Endothelial cell (in vitro differentiated cells): ENCODE measurements around the gene RASGEF1C. TPM values are rescaled to one million over a fixed set of nuclear protein-coding genes. Genes with fewer than 3 reads are reported as not detected.
A peak's percentile ranks its signal among the peaks of the same experiment; 100 is the strongest.

Experiments
- DNase-seq: peaks from one replicate; pipeline ENCODE4 v3.0.0; 2021; ENCODE audit warnings: low spot score
- H3K27ac Mint-ChIP-seq: one replicate; pipeline ENCODE4 v1.8.0; 2021; ENCODE audit warnings: mixed read lengths, inconsistent platforms; ENCODE audit not compliant: unreplicated experiment
- H3K27me3 Mint-ChIP-seq: one replicate; pipeline ENCODE4 v1.8.0; 2021; ENCODE audit warnings: mild to moderate bottlenecking, moderate library complexity, mixed read lengths, inconsistent platforms; ENCODE audit not compliant: unreplicated experiment
- H3K36me3 Mint-ChIP-seq: one replicate; pipeline ENCODE4 v1.8.0; 2021; ENCODE audit warnings: mild to moderate bottlenecking, low read depth, mixed read lengths, inconsistent platforms; ENCODE audit not compliant: unreplicated experiment
- H3K4me1 Mint-ChIP-seq: one replicate; pipeline ENCODE4 v1.8.0; 2021; ENCODE audit warnings: mild to moderate bottlenecking, mixed read lengths, inconsistent platforms; ENCODE audit not compliant: unreplicated experiment
- H3K4me3 Mint-ChIP-seq: one replicate; pipeline ENCODE4 v1.8.0; 2021; ENCODE audit warnings: mild to moderate bottlenecking, mixed read lengths, inconsistent platforms; ENCODE audit not compliant: unreplicated experiment
- H3K9me3 Mint-ChIP-seq: one replicate; pipeline ENCODE4 v1.8.0; 2021; ENCODE audit warnings: mixed read lengths, inconsistent platforms; ENCODE audit not compliant: unreplicated experiment
- total RNA-seq: library from RNA; stranded (reverse); fragmentation: NEBNext Ultra II Directional; extraction: Animal tissue kit (Norgen Biotek cat#: 25700); gene quantifications from one replicate; pipeline ENCODE4 v1.2.1, GENCODE V29; 2021; ENCODE audit not compliant: unreplicated experiment
- TF ChIP-seq, protein P1 (sequence below): fragments of 200-600 bp; sonication (generic); IDR thresholded peaks from one replicate; pipeline ENCODE4 v1.5.0; 2021; ENCODE audit warnings: antibody characterized with exemption; ENCODE audit not compliant: unreplicated experiment

RASGEF1C gene
- total RNA-seq, 1 donor from 2014 or later: 0.64 TPM

DNA sequence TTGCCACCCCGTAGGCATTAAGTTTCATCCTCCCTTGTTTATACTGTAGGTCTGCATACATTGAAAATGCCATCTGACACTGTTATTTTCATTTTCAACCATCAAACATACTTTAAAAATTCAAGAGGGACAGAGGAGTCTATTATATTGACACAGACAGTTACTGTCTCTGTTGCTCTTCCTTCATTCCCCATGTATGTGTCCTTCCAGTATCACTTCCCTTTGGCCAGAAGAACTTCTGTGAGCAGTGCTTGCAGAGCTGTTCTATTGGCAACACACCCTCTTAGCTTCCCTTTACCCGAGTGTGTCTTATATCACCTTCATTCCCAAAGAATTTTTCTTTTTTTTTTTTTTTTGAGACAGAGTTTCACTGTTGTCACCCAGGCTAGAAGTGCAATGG is 42.8 kb downstream of the RASGEF1C start:
- H3K4me1 Mint-ChIP-seq: peaks cover 5% of the 10 kb centered on the region
- no peaks in the 10 kb centered on the region for H3K36me3 Mint-ChIP-seq
- TF ChIP-seq, protein P1, sequence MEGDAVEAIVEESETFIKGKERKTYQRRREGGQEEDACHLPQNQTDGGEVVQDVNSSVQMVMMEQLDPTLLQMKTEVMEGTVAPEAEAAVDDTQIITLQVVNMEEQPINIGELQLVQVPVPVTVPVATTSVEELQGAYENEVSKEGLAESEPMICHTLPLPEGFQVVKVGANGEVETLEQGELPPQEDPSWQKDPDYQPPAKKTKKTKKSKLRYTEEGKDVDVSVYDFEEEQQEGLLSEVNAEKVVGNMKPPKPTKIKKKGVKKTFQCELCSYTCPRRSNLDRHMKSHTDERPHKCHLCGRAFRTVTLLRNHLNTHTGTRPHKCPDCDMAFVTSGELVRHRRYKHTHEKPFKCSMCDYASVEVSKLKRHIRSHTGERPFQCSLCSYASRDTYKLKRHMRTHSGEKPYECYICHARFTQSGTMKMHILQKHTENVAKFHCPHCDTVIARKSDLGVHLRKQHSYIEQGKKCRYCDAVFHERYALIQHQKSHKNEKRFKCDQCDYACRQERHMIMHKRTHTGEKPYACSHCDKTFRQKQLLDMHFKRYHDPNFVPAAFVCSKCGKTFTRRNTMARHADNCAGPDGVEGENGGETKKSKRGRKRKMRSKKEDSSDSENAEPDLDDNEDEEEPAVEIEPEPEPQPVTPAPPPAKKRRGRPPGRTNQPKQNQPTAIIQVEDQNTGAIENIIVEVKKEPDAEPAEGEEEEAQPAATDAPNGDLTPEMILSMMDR: no peak
- DNase-seq: no peak
- H3K27ac Mint-ChIP-seq: no peak overlapping the region
- no peak overlapping the region for H3K4me3 Mint-ChIP-seq
- no peaks in the 10 kb centered on the region for H3K27me3 Mint-ChIP-seq
- no peaks in the 10 kb centered on the region for H3K9me3 Mint-ChIP-seq

DNA sequence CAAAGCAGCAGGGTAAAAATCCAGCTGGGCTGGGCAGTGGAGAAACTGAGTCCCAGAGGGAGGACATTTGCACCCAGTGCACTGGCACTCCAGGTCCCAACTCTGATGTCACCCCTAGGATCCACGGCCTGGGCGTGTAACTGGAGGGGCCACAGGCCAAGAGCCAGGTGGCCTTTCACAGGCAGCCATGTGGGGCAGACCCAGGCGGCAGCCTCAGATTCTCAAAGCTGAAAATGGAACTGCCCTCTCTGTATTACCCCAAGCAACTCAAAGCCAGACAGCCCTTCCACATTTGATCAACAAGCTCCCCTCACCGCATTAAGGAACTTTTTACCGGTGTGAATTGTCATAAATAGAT is 46.7 kb downstream of the RASGEF1C start:
- Mint-ChIP-seq H3K4me1 (peaks cover 2% of the 10 kb centered on the region), H3K9me3 (no peaks in the 10 kb centered on the region), H3K4me3 (no peak overlapping the region), H3K27me3 (no peaks in the 10 kb centered on the region), H3K36me3 (no peaks in the 10 kb centered on the region), H3K27ac (no peak overlapping the region)
- TF ChIP-seq, protein P1: no peak
- DNase-seq: no peak

DNA sequence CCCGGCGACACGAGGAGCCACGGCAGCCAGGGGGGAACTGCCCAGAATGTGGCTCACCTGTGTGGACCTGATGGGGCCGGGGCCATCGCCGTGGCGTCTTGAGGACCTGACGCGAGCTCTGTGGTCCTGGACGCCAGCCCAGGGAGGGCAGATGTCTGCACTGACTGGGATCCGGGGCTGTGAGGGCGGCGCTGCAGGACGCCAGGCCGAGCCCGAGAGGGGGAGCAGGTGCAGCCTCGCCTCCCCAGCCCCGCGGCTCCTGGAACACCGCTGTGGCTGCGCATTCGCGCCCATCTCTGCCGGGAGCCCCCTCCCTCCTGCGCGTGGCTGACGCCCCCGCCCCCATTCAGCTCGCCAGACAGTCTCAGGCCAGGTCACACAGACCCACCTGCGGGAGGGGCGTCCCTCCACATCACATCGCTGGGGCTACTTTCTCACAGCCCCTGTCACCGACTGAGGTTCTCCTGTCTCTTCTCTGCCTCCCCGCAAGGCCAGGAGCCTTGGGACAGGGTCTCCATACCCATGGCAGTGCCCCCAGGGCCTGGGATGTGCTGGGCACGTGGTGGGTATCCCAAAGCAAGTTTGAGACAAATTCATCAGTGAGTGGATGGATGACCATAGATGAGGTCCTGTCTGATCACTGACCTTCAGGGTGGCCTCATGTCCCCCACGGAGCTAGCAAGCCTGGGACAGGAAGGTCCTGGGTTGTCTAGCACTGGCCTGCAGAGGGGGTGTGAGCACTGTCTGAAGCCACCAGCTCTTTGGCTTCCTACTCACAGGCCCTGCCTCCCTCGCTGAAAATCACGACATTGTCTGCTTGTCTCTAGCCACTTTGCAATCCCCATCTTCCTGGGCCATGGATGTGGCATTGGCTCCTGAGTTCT is 47.3 kb downstream of the RASGEF1C start:
- Mint-ChIP-seq H3K4me3 (no peak overlapping the region), H3K4me1 (peaks cover 2% of the 10 kb centered on the region), H3K27ac (peak overlapping the region; percentile 26), H3K27me3 (peaks cover 2% of the 10 kb centered on the region), H3K9me3 (no peaks in the 10 kb centered on the region), H3K36me3 (no peaks in the 10 kb centered on the region)
- TF ChIP-seq, protein P1: no peak
- DNase-seq: no peak

DNA sequence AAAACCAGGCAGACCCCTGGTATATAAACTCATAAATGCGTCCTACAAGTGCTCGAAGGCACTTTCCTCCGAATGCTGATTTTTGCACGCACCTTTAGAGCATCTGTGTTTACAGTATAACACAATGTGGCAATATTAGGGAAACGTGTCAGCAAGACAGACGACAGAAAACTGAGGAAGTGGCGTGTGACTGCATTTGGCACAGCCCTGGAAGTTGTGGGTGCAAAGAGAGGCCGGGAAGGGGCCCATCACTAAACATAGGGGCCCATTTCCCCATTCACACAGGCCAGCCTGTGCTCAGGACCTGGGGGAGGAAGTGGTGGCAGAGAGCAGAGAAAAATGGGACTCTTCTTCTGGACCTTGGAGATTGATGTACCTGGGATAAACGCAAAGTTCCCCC is 48.2 kb downstream of the RASGEF1C start:
- Mint-ChIP-seq H3K4me1 (peaks cover 2% of the 10 kb centered on the region), H3K27me3 (peaks cover 2% of the 10 kb centered on the region), H3K4me3 (no peak overlapping the region), H3K36me3 (no peaks in the 10 kb centered on the region), H3K9me3 (no peaks in the 10 kb centered on the region), H3K27ac (no peak overlapping the region)
- DNase-seq: no peak
- TF ChIP-seq, protein P1: no peak

DNA sequence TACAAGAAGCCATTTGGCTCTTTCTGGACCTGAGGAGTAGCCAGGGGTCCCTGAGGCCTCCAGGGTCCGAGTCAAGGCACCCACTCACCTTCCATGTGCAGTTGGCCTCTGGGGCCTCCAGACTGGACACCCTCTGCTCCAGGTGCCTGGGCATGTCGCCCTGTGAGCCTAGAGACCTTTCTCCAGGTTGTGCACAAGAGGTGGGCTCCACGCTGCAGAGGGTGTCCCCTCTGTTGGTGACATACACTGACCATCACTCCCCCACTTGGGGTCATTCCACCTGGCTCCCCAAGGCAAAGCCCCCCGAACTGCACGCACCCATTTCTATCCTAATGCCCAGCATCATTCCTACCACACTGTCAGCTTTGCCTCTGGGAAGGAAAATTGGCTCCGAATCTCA is 48.8 kb downstream of the RASGEF1C start:
- TF ChIP-seq, protein P1: no peak
- peaks cover 2% of the 10 kb centered on the region for H3K27me3 Mint-ChIP-seq
- H3K36me3 Mint-ChIP-seq: no peaks in the 10 kb centered on the region
- H3K27ac Mint-ChIP-seq: no peak overlapping the region
- no peaks in the 10 kb centered on the region for H3K9me3 Mint-ChIP-seq
- no peak for DNase-seq
- no peak overlapping the region for H3K4me3 Mint-ChIP-seq
- H3K4me1 Mint-ChIP-seq: peaks cover 2% of the 10 kb centered on the region
